Duodenal mucosa (tissue), 2 donors: ENCODE data around the gene RGS3.
A peak's percentile ranks its signal among the peaks of the same experiment; 100 is the strongest.

ENCODE experiments used
- H3K27ac ChIP-seq: one replicate; pipeline ENCODE4 v1.7.0; 2013; ENCODE audit warnings: low read depth, low read length
- H3K27me3 ChIP-seq, 2 donors: one replicate each; pipeline ENCODE4 v1.7.0; 2013; ENCODE audit warnings: low read length in 2 of 2, control low read depth in 1 of 2; ENCODE audit not compliant: insufficient read depth in 2 of 2, control insufficient read depth in 1 of 2
- H3K36me3 ChIP-seq, 2 donors: one replicate each; pipeline ENCODE4 v1.7.0; 2013; ENCODE audit warnings: low read length in 2 of 2, control low read depth in 1 of 2; ENCODE audit not compliant: insufficient read depth in 2 of 2, control insufficient read depth in 1 of 2
- H3K4me1 ChIP-seq, 2 donors: one replicate each; pipeline ENCODE4 v1.7.0; 2013; ENCODE audit warnings: low read length in 2 of 2, control low read depth in 1 of 2; ENCODE audit not compliant: insufficient read depth in 2 of 2, control insufficient read depth in 1 of 2
- H3K4me3 ChIP-seq, 2 donors: one replicate each; pipeline ENCODE4 v1.7.0; 2013; ENCODE audit warnings: low read length in 2 of 2, low read depth in 1 of 2
- H3K9ac ChIP-seq, 2 donors: one replicate each; pipeline ENCODE4 v1.7.0; 2013; ENCODE audit warnings: low read length in 2 of 2, low read depth in 1 of 2
- H3K9me3 ChIP-seq, 2 donors: one replicate each; pipeline ENCODE4 v1.7.0; 2013; ENCODE audit warnings: low read length in 2 of 2, control low read depth in 1 of 2; ENCODE audit not compliant: control insufficient read depth in 1 of 2

Gene RGS3

DNA sequence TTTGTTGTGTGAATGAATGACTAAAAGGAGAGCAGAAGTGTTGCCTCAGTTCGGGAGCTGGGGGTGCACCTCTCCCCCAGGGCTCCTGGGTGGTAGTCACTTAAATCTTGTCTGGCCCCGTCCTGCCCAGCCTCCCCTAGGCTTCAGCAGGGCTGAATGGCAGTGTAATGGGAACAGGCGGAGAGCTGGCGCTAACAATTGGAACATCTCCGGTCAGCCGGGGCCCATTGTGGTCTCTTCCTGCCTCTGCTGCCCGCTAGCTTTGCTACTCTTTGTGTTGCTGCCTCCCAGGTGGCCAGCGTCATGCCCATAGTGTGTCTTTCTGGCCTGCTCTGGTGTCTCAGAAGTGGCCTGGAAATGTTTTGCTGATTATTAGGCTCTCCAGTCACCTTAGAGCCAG is 62.3 kb downstream of the RGS3 start:
- H3K27me3 ChIP-seq: no peaks in the 10 kb centered on the region
- peaks cover 72% of the 10 kb centered on the region in 2 donors for H3K4me1 ChIP-seq
- H3K9me3 ChIP-seq: no peaks in the 10 kb centered on the region
- peaks cover 14 to 65% of the 10 kb centered on the region in 2 donors for H3K36me3 ChIP-seq
- no peak overlapping the region for H3K9ac ChIP-seq
- H3K27ac ChIP-seq: no peak overlapping the region
- H3K4me3 ChIP-seq: no peak overlapping the region

- H3K4me1 ChIP-seq: peaks cover 67 to 70% of the 10 kb centered on the region in 2 donors
- H3K9me3 ChIP-seq: no peaks in the 10 kb centered on the region
- H3K27me3 ChIP-seq: no peaks in the 10 kb centered on the region
- H3K9ac ChIP-seq: no peak overlapping the region
- H3K27ac ChIP-seq: no peak overlapping the region
- peaks cover 18 to 70% of the 10 kb centered on the region in 2 donors for H3K36me3 ChIP-seq
- H3K4me3 ChIP-seq: no peak overlapping the region
Measured at GRCh38 chr9:113526231-113526746, 62.8 kb downstream of the RGS3 start.

DNA sequence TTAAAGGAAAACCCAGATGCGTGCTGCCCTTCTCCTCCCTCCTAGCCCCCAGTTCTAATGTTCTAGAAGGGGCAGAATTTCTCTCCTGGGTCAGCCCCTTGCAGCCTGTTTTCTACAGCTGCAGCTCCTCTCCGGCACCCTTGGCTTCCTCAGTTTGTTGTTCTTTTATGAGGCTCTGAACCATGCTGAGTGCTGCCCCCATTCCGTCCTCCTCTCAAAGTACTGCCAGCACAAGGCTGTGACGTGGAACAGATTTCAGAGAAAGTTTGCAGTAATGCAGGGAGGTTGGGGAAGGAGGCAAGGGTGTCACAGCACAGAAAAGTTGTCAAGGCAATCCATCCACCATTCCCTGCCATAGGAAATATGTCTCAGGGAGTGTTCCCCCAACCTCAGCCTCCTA is 63.3 kb downstream of the RGS3 start:
- Histone ChIP-seq H3K27ac (no peak overlapping the region), H3K4me3 (no peak overlapping the region), H3K27me3 (no peaks in the 10 kb centered on the region), H3K9ac (no peak overlapping the region), H3K9me3 (no peaks in the 10 kb centered on the region), H3K36me3 (peaks cover 18 to 75% of the 10 kb centered on the region in 2 donors), H3K4me1 (peaks cover 62 to 64% of the 10 kb centered on the region in 2 donors)

DNA sequence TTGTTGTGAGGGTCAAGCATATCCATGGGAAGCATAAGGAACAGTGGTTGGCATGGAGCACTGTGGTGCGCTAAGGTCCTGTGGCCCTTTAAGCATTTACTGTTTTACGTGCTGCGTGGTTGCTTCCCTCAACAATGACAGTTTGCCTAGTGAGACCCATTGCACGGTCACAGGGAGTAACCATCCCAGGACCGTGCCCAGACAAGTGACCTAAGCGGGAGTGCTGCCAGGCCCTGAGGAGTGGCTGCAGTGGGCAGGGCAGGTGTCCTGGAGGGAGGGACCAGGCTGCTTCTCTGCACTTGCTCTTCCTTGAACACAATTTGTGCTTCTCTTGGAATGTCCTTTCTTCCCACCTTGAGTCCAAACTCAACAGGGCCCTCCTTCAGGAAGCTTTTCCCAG is 64.6 kb downstream of the RGS3 start:
- H3K27me3 ChIP-seq: no peaks in the 10 kb centered on the region
- no peak overlapping the region for H3K4me3 ChIP-seq
- H3K9me3 ChIP-seq: no peaks in the 10 kb centered on the region
- H3K4me1 ChIP-seq: peaks cover 49 to 52% of the 10 kb centered on the region in 2 donors
- H3K27ac ChIP-seq: no peak overlapping the region
- H3K9ac ChIP-seq: peak overlapping the region; percentile 4 to 10
- H3K36me3 ChIP-seq: peaks cover 25 to 82% of the 10 kb centered on the region in 2 donors

GRCh38 chr9:113528811-113529210 is 65.3 kb downstream of the RGS3 start:
- Histone ChIP-seq H3K27ac (no peak overlapping the region), H3K4me1 (peaks cover 42 to 45% of the 10 kb centered on the region in 2 donors)

DNA sequence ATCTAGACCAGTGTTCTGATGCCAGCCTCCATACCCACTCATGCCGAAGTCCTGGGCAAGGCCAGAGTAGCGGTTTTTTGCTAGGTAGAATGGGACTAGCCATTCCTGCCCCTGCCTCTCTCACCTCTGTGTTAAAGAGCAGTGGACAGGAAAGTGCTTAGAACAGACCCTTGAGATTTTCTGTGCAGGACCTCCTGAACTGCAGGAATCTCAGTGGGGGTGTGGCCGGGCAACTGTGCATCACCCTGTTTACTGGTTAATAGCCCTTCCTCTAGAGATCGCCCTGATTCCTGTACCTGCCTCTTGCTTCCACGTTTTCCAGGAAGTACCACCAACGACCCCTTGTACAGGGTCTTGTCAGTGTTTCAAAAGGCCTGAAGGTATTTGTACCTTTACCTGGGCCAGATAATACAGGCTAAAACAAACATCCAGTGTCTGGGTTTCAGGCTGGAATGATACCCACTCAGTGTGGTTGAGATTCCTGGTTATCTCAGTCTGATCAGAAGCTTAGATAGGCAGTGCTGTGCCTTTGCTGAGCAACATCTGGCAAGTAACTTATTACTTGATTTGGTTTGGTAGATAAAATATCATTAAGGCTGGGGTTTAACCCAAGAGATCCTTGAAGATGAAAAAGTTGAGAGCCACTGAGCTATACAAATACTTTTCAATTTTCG is 65.9 kb downstream of the RGS3 start:
- Histone ChIP-seq H3K9ac (no peak overlapping the region), H3K4me3 (no peak overlapping the region), H3K27ac (no peak overlapping the region), H3K4me1 (peaks cover 35 to 38% of the 10 kb centered on the region in 2 donors), H3K27me3 (no peaks in the 10 kb centered on the region), H3K9me3 (no peaks in the 10 kb centered on the region), H3K36me3 (peaks cover 25 to 81% of the 10 kb centered on the region in 2 donors)

More at GRCh38 chr9:113528811-113529210, 65.3 kb downstream of the RGS3 start:
- H3K9me3 ChIP-seq: no peaks in the 10 kb centered on the region
- H3K27me3 ChIP-seq: no peaks in the 10 kb centered on the region
- H3K4me3 ChIP-seq: no peak overlapping the region
- H3K9ac ChIP-seq: no peak overlapping the region
- peaks cover 25 to 85% of the 10 kb centered on the region in 2 donors for H3K36me3 ChIP-seq

DNA sequence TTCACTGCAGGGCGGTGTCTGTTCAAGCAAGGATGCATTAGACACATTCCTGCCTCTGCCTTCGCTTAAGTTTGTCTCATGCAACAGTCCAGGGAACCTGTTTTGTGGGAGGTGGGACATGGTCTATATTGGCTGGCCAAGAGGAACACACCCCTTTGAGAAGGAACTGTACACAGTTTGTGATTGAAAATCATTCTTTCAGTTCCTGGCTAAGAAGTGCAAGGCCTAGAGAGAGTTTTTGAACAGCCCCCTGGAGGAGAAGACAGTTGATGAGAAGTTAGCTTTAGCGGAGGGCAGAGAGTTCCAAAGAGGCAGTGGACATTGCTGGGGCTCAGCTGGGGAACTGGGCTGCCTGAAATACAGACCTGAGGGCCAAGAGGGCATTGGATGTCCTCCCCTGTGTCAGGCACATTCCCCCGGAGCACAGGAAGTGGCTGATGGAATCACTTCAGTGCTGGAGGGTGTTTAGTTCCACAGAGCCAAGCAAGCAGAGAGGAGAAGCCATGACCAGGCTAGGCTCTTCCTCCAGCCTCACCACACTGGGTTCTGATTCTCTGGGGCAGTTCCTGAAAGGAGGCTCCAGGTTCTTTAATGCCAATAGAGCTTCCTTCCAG is 66.6 kb downstream of the RGS3 start:
- H3K36me3 ChIP-seq: peaks cover 25 to 75% of the 10 kb centered on the region in 2 donors
- H3K9me3 ChIP-seq: no peaks in the 10 kb centered on the region
- no peak overlapping the region for H3K9ac ChIP-seq
- H3K4me1 ChIP-seq: peaks cover 29 to 32% of the 10 kb centered on the region in 2 donors
- H3K27me3 ChIP-seq: no peaks in the 10 kb centered on the region
- H3K27ac ChIP-seq: no peak overlapping the region
- H3K4me3 ChIP-seq: no peak overlapping the region

- Histone ChIP-seq H3K9me3 (no peaks in the 10 kb centered on the region), H3K27ac (no peak overlapping the region), H3K27me3 (no peaks in the 10 kb centered on the region), H3K9ac (no peak overlapping the region), H3K36me3 (peaks cover 24 to 76% of the 10 kb centered on the region in 2 donors), H3K4me1 (peaks cover 21 to 25% of the 10 kb centered on the region in 2 donors), H3K4me3 (no peak overlapping the region)
Measured at GRCh38 chr9:113530942-113531341, 67.4 kb downstream of the RGS3 start.

- peaks cover 16 to 27% of the 10 kb centered on the region in 2 donors for H3K4me1 ChIP-seq
- no peak overlapping the region for H3K27ac ChIP-seq
- peaks cover 23 to 82% of the 10 kb centered on the region in 2 donors for H3K36me3 ChIP-seq
- no peak overlapping the region for H3K9ac ChIP-seq
- no peaks in the 10 kb centered on the region for H3K27me3 ChIP-seq
- no peaks in the 10 kb centered on the region for H3K9me3 ChIP-seq
- H3K4me3 ChIP-seq: no peak overlapping the region
Measured at GRCh38 chr9:113531919-113532808, 68.6 kb downstream of the RGS3 start.
